Eye (tissue), 1 donor: ENCODE data around the gene CSF2.
"Not testable (repeated sequence)": the region's sequence is repeated elsewhere in the genome, so short reads cannot be mapped to it uniquely, and the experiment has no call there.

Source experiments
- DNase-seq: peaks from one replicate; pipeline ENCODE4 v3.0.0-alpha.2; 2015

Gene CSF2

DNA sequence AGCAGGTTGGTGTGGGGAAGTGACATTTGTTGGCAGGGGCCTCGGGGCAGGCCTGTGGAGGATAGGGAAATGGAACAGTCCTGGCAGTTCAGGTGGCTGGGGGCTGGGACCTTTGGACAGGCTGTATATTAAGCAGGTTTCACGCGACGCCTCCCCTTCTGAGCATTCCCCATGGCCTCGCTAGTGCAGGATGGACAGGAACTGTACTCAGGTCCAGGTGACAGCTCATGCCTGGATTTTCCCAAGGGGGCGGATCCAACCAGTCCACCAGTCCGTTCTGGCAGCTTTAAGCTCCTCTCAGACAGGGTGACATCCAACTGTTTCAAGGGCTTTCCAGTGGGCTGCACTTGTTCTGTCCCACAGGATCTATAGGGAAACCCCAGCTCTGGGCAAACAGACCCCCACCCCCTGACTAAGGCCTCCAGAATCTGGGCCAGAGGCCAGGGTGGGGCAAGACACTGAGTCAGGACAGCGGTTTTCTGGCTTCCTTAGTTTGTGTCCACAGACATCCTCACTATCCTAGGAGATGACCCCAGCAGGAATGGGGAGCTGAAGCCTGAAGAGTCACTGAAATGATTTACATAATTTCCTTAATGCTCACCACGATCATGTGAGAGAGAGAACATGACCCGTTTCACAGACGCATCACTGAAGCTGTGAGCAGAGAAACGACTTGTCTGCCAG is 20.9 kb downstream of the CSF2 start:
- peak; percentile 12 for DNase-seq

DNA sequence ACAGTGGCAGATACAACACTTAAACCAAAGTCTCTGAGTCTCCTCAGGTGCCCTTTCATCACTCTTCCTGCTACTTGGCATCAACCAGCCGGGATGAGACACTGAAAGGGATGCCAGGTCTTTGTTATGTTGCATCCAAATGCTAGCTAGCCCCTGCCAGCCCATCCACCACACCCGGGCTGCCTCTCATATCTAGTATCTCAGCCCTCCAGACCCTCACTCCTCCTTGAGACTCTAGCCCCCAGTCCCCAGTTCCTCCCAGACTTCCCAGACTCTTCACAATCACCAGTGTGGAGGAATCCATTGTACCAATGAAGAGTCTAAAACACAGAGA is 21.5 kb downstream of the CSF2 start:
- no peak for DNase-seq

DNA sequence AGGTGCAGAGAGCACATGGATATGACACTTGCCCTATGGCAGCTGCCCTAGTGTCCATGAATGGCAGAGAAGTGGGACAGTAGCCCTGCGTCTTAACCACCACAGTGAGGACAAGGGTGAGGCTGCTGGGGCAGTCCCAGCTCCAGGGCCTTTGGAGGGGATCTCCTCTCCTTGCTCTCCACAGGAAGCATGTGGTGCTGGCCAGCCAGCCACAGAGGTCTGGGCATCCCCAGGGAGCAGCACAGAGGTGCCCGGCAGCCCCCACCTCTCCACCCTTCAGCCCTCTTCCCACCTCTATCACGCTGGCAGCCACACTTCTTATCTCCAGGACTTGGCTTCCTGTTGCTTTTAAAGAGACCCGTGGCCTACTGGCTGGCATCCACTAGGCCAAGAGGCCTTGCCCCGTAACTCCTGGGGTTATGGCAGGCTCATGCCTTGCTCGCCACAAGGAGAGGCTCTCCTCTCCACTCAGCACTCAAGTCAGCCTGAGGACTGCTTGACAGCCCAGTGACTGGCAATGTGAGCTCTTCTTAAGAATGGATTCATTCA is 21.9 kb downstream of the CSF2 start:
- no peak for DNase-seq

DNA sequence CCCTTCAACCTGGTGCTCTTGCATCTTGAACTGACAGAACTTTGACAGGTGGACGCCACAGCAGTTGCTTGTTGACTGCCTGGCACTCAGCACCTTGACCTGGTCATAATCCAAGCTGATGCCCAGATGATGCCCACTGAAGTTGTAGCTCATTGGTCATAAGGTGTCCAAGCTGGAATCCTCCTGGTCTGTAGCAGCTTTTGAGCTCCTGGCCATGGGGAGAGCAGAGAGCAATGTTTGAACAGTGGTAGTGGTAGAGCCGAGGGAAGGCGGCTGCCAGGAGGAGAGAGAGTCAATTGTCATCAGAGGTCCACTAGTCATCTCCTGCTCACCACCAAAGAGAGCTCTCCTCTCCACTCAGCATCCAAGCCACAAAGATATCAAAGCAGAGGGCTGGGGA is 23.3 kb downstream of the CSF2 start:
- no peak for DNase-seq

DNA sequence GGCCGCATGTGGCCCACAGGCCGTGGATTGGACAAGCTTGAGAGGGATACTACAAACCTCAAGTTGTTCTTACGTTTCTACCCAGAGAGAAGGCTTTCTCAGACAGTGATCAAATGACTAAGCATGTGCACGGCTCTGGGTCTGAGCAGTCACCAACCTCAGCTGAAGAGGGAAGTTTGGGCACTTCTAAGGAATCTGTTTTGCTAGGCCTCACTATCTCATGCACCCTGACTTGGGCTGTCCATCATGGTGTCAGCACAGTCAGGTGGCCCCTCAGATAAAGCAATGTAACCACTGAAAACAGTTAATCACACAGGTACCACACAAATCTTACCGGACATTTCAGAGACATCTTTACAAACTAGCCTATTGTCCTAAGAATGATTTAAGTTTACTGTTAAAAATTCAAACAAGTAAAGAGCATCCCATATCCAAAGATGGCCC is 24.6 kb downstream of the CSF2 start:
- no peak for DNase-seq

DNA sequence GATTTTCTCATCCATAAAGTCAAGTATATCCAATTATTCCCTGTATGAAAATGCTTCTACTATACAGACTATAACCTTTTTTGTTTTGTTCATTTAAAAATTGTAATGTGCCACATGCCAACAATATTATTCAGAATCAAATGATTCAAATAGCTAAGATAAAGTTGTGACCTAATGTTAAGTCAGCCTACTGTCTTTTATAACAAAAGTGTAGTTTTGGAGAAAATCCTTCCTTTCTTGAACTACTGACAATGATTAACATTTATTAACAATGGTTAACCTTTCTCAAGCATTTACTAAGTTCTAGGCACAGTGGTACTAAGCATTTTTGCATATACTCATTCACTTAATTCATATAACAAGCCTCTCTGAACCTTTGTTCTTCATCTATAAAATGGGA is 25.0 kb downstream of the CSF2 start:
- DNase-seq = no peak

DNA sequence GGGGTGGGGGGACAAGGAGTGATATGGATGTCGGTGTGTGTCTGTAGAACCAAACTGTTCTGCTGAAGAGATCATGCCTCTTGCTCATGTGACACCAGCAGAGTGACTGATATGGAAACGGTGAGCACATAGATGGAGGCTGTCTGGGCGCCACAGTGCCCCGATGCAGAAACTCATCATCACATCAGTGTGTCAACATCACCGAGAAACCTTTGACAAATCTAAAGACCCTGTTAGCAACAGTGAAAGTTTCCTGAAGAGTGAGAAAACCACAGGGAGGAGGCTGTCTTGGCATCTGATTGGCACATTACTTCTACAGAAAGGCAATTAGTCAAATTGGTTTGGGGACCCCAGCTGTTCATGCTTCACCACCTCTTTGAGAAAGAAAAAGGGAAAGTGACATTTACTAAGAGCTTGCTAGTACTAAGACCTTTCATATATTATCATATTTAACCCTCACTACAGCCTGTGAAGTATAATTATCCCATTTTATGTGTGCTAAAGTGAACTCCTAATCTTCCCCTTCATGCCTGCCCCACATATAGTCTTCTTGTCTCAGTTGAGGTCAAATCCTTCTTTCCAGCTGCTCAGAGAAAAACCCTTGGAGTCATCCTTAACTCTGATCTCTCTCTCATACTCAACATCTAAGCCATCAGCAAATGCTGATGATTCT is 25.6 kb downstream of the CSF2 start:
- no peak for DNase-seq

DNA sequence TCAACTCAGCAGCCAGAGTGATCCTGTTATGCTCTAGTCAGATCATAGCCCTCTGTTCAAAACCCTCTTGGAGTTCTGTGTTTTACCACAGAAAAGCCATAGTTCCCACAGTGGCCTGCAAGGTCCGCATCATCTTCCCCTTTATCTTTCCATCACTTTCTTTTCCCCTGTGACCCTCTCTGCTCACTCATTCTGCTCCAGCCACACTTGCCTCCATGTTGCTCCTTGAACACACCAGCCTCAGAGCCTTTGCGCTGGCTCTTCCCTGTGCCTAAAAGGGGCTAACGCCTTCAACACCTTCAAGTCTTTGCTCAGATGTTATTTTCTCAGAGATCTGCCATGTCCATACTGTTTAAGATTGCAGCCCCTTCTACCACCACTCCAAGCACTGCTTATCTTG is 26.3 kb downstream of the CSF2 start:
- no peak for DNase-seq

DNA sequence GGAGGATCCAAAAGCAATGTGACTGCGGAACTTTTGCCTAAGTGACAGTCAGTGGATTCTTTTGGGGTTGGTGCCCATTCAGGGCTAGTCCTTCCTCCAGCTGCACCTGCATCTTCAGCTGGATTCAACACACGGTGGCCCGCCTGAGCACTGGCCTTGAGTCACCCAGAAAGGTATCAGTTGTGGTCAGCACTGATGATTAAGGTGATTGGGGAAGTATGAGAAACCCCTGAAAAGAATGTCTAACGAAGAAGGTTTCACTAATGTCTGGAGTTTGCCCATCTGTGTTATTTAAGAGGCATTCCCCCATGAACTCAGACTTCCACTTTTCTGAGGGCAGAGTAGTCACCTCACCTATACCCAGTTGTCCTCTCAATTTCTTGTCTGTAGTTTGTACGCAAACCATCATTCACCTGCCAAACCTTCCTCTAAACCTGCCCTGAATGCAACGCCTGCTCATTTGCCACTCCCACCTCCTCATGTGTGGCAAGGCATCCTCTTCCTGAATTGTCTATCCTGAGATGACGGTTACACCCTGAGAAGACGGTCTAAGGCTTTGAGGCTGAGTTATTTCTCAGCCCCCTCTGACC is 27.2 kb downstream of the CSF2 start:
- DNase-seq = no peak

DNA sequence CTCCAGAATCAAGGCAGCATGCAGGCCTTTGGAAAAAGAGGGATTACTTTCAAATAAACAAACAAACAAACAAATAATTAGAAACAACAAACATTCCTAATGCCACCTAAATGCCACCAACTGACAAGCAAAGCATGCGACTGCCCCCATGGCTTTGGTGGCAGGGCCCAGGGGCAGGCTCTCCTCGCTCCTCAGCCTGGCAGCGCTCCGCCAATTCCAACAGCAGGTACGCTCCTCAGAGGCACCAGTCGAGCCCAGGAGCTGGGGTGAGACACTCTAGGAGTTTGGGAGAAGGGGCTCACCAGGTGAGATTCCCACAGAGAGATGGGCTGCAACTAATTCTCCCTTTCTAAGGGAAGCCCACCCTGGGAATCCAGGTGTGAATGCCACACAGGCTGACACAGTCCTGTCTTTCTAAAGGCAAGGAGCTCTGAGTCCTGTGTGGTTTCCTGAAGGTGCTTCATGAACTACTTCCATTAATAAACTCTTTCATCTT is 27.8 kb downstream of the CSF2 start:
- no peak for DNase-seq

DNA sequence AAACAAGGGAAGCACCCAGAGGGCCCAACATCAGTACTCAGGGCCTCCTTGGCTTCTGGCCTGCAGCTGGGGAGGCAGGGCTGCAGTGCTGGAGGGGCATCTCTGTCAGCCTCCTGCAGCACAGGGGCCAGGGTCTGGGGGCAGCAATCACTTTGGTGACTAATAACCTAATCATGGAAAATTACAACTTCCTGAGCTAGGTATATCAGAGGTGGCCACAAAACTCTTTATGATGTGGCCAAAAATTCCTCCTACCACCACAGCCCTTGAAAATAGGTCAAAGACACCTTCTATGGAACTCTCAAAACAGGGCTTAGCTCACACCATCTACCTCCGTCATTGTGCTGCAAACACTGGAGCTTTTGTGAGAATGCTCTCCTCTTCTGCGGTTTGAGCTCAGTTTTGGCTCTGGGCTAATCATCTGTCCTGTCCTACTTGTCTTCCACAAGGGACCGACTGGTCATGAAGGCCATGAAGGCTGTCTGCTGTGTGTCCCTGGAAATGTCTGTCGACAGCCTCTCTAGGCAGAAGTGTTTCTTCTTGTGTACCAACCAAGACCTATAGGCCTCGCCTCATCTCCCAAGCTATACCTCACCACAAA is 28.6 kb downstream of the CSF2 start:
- no peak for DNase-seq

DNA sequence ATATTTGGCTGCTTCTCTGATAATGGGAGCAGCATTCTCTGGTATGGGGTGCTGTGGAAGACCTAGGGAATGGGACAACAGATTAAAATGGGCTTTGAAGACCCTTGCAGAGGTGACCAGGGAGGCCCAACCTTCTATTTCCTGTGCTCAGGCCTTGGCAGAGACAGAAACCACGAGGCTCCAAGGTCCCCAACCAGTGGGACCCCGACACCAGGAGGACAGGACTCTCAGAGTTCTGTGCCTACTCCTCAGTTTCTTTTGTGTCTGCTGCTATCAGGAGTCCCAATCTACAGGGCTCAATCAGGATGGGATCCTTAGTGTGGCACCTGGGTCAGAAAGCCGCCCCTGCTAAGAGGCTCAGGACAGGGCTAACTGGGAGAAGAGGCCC is 29.3 kb downstream of the CSF2 start:
- no peak for DNase-seq

DNA sequence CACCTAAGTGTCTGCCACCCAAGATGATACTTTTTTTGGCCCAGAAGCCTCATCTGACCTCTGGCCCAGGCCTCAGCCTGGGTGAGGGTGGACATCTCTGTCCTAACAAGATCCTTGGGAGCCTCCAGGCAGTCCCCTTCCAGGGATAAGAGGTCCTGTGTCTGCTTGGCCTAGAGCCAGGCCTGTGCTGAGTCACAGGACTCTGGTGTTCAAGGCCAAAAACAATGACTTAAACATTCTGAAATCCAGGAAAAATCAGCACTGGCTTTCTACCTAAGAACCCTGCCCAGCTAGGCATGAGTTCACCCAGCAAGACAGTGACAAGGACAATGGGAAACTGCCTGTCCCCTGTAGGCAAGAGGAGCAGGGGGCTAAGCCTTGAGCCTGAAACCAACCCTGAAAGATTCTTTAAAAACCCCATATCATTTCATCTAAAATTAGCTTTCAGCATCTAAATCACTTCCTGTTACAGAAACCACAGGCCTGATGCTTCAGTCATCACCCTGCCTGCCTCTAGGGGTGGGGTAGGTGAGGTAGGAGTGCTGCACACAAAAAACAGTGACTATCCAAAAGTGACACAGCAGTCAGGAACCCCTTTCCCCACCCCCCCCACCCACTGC is 29.9 kb downstream of the CSF2 start:
- DNase-seq = peak; percentile 13

DNA sequence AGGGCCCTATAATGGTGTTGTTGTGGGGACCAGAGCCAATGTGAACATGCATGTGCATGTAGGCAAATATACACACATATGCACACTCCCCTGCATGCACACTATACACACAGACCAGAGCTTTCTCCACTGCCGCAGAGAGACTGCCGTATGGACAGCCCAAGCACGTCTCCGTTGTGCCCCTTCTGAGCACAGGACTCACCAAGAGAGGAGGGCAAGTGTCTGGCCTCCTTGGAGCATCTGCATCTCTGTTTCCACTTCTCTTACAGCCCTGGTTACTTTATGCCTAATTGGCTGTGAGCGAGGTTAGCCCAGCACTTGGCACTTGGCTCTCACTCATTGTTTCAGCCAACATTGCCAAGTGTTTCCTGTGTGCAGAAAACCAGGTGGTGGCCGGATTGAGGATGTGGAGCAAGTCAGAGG is 30.4 kb downstream of the CSF2 start:
- no peak for DNase-seq

DNA sequence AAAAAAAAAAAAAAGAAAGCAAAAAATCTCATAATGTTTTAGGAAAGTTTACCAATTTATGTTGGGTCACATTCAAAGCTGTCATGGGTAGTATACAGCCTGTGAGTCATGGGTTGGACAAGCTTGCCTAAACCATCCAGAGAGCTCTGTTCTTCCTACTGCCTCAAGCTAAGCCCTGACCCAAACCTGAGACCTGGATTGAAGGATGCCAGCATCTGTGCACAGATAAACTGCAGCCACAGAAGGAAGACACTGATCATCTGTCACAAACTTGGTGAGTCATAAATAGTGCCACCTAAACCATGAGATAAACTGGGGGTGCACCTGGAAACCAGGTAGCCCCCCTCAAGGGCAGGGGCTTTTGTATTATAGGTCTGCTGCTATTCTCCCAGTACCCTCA is 31.0 kb downstream of the CSF2 start:
- DNase-seq = no peak

DNA sequence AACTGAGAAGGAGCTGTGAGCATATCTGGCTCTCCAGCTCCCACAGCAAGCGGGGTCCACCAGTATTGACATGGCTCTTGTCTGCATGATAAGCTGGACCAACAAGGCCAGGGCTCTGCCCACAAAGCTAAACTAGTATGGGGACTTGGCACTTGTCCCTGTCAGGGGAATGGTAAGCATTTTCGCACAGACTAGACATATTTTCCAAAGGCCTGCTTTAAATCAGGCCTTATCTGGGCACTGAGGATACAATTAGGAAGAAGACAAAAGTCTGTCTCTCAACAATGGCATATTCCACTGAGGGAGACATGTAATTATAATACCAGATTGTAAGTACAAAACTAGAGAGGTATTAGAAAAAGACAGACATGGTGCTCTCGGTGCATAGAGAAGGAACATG is 32.1 kb downstream of the CSF2 start:
- DNase-seq = no peak

DNA sequence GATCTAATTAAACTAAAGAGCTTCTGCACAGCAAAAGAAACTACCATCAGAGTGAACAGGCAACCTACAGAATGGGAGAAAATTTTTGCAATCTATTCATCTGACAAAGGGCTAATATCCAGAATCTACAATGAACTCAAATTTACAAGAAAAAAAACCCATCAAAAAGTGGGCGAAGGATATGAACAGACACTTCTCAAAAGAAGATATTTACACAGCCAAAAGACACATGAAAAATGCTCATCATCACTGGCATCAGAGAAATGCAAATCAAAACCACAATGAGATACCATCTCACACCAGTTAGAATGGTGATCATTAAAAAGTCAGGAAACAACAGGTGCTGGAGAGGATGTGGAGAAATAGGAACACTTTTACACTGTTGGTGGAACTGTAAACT is 34.9 kb downstream of the CSF2 start:
- DNase-seq = not testable (repeated sequence)

DNA sequence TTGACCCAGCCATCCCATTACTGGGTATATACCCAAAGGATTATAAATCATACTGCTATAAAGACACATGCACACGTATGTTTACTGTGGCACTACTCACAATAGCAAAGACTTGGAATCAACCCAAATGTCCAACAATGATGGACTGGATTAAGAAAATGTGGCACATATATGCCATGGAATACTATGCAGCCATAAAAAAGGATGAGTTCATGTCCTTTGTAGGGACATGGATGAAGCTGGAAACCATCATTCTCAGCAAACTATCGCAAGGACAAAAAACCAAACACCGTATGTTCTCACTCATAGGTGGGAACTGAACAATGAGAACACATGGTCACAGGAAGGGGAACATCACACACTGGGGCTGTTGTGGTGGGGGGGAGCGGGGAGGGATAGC is 35.4 kb downstream of the CSF2 start:
- not testable (repeated sequence) for DNase-seq

DNA sequence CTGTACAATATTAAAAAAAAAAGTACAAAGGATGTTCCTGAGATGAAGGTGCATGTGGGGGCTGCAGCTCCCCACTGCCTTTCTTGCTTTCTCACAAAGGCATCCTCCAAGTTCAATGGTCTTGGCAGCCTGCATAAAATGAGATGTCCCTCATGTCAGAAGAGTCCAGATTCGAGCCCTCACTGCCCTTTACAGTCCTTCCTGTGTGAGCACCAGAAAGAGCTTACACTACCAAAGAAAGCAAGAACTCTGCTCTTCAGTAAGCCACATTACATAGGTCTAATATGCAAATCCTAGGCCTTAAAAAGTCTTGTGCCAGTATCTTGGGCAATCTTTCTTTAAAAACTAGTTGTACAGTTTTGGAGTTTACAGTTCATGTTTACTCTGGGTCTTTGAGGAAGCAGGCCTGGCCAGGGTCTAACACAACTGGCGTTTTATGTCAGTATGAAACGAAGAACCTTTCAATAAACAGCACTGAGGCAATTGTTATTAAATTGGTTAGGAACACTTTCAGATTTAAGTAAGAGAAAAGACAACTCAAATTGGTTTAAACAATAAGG is 36.0 kb downstream of the CSF2 start:
- no peak for DNase-seq

DNA sequence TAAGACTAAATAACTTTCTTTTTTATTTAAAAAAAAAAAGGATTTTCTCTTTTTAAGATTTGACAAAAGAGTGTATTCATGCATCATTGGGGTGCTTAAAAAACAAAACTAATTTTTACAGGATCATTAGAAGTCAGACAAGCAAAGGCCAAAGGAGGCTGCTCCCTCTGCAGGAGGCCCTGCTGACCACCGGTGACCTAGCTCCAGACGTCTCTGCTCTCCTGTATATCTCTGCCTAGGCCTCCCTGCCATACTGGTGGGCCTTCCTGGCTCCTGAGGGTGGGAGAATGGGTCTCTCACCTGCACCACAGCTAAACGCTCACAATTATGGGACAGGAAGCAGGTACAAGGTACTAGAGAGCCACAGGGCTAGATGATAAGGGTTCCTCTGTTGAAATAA is 36.6 kb downstream of the CSF2 start:
- no peak for DNase-seq

DNA sequence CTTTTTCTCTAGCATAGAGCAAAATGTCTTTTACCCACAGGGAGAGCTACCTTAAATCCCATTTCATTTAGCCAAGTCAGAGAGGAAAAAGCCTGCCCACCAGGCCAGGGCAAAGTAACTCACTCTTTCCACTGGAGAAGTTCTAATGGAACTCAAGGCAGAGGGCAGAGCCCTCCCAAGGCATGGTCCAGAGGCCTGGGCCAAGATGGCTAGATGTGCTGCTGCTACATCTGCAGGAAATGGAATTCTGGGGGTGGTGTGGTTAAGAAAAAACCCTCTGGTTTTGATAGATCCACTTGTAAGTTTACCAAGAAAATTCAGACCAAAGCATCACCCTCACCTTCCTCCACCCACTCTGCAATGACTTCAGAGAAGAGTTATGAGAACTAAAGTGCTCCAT is 37.3 kb downstream of the CSF2 start:
- no peak for DNase-seq

DNA sequence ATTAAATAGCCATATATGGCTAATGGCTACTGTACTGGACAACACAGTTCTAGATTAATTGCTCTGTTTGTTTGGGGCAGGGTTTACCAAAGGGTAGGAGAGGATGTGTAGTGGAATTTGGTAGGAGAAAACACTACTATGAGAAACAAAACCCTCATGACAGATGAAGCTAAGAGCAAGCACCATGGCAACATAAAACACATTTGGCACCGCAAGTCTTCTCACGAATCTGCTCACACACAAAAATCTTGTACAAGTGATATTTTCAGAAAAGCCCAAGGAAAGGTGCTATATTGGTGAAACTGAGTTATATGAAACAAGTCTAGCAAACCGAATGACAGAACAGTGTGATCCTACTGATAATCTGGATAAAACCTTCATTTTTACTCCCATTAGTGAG is 38.5 kb downstream of the CSF2 start:
- no peak for DNase-seq
